NCI-H2081 (cell line): ENCODE results near the gene CAVIN1.
"Not testable (repeated sequence)": the region's sequence is repeated elsewhere in the genome, so short reads cannot be mapped to it uniquely, and the experiment has no call there.

ENCODE experiments used
- DNase-seq, 2 experiments: peaks; one replicate each; lab custom pipeline; 2025; lab: John Stamatoyannopoulos, UW

The CAVIN1 gene

DNA sequence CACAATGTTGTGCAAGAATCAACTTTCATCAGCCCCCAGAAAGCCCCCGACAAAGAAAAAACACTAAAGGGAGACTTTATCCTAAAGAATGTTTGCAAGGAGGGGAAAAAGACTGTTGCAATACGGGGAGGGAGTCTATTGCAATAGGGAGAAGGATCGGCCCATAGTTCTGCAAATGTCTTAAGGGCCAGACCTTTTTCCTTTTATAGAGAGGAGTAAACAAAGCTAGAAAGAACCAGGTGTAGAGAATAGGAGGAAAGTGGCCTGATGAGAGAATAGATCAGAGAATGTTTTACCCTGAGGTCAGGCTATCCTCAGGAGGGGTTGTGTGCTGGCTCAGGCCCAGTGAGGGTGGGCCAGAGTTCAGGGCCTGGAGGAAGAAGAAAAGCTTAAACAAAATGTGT lies 8.7 kb upstream of the CAVIN1 start:
- no peak for DNase-seq

DNA sequence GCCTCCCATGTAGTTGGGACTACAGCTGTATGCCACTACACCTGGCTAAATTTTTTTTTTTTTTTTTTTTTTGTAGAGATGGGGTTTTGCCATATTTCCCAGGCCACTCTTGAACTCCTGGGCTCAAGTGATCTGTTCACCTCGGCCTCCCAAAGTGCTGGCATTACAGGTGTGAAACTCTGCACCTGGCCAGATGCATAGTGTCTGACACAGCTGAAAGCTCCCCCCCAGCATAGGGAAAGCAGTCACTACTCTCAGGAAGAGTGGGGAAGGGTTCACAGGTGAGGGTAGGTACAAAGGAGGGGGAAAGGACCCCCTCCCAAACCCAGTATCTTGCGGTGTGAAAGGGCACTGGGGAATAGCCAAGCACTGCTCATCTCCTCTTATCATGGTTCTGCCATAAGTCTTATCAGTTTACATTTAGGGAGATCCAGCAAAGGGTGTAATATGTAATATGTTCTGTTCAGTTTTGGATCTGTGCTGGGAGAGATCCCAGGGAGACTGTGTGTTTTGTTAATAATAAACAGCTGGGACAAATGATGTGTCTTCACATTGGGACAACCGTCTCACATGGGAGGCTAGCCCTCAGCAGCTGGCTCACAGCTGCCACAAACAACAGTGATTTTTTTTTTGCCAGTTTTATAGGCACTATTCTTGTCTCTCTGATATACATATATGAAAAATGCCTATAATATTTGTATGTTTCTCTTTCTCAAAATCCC lies 6.8 kb upstream of the CAVIN1 start:
- DNase-seq: no peak

DNA sequence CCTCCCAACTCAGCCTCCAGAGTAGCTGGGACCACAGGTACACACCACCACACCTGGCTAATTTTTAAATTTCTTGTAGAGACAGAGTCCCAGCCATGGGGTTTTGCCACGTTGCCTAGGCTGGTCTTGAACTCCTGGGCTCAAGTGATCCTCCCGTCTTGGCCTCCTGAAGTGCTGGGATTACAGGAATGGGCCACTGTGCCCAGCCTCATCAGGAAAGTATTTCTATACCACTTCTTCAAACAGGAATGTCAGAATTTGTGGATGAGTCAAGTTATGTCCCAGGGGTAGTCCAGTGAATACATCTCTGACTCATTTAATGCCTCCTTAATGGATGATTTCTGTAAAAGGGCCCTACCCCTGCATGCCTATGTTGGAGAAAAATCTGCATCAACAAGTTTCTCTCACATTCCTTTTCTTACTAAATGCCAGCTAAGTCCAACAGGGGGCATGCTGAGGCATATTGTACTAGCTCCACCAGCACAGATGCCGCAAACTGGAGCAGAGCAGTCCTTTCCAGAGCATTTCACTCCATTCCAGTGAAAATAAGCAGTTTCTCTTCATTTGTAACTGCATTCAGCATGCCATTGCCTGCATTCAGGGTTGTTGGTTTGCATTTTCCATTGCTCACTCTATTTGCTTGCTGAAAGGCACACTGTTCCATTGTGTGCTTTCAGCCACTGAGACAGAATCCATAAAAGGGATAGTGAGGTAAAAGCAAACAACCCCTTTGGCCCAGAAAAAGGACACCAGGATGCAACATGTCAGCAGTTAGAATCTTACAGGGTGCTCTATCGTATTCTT lies 5.3 kb upstream of the CAVIN1 start:
- DNase-seq: peak in 1 of 2 experiments; percentile 50

DNA sequence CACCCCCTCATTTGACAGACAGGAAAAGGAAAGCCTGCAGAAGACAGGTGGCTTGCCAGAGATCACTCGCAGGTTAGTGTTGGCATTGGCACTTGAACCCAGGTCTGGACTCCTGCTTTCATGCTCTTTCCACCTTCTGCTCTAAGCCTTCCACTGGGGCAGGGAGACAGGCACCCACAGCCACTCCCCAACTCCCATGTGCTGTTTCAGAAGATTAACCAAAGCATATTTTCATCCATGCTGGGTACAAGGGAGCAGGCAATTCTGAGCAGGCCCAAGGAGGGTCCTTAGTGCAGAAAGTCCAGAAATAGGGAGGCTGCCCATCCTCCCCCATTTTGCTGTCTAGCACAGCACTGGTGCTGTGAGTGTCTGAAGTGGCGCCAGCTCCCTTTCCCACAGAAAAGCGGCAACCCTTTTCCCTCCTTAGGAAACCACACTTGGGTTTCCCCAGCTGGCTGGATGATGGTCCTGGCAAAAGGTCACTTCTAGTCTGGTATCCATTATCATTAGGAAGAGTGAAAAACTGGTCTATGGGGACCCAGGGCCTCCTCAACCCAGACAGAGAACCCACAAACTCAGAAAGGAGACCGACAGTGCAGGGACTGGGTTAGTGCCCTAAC lies 2.0 kb upstream of the CAVIN1 start:
- DNase-seq: no peak

DNA sequence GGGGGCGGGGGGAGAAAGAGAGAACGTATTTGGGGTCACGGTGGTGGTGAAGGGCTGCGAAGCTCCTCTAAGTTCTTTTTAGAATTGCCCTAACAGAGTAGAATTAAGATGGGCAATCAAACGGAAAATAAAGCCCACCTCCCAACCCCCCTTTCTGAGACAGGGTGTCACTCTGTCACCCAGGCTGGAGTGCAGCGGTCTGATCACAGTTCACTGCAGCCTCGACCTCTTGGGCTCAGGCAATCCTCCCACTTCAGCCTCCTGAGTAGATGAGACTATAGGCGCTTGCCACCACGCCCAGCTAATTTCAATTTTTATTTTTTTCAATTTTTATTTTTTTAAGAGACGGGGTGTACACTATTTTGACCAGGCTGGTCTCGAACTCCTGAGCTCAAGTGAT lies 710 bp upstream of the CAVIN1 start:
- DNase-seq: no peak

DNA sequence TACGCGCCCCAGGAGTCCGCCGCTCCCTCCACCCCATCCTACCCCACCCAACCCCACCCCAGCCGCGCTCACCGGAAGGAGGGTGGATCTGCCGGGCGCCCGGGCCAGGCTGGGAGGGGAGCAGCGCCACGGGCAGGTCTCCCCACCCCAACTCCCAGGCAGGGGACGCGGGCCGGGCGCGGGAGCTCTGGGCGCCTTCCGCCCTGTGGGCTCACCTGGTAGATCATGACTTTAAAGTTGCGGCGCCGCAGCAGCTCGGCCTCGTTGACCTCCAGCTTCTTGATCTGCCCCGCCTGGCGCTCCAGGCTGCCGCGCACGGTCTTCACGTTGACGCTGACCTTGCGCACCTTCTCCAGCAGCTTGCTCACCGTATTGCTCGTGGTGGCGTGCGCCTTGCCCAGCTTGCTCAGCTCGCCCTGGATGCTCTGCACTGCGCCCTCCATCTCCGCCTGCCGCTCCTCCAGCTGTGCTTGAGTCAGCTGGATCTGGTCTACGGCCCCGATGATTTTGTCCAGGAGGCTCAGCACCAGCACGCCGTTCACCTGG lies 571 bp downstream of the CAVIN1 start:
- DNase-seq: no peak

DNA sequence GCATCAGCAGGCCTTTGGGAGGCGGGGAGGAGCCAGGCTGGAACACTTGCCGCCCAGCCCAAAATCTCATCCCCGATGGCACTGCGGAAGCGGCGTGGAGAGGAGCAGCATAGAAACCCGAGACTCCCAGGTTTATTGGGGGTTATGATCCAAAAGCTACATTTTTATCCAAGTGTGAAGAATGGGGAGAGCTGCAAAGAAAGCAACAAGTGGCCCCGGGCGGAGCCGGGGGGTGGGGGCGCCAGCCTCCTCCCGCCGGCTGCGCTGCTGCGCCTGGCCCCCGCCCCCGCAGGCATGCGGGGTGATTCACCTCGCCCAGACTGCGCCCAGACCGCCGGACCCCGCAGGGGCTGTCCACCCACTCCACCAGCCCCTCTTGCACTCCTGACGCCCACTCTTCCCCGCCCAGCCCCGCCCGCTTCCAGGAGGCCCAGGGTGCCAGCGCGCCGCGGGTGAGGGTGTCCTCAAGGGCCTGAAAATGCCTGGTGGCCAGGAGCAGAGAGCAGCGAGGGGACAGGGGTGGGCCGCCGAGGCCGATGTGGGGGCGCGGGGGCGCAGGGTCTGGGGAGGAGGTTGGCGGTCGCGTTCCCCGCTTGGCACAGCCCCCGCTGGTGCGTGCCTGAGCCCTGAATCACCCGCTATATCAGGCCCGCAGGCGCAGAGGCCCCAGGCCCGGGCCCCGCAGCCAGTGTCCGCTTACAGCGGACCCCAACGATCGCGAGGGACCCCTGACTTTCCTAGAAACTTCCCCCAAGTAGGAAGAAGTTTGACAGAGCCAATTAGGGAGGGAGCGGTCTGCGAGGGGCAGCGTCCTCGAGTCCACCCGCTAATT lies 1.3 kb downstream of the CAVIN1 start:
- no peak for DNase-seq

DNA sequence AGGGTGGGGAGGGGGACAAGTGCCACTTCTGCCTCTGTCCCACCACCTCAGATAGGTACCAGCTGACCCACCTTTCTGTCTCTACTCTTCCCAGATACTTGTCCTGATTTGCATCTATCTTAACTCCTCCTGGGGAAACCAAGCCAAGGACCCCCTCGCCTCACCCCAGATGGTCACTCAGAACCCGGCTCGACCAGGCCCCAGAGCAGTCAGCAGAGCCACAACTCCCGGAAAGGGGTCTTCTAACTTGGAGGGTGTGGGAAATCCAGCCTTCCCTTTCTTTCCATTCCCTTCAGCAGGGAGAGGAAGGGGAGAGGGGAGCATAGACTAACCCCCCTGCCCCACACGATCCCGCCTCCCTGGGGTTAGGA lies 1.9 kb downstream of the CAVIN1 start:
- no peak for DNase-seq

DNA sequence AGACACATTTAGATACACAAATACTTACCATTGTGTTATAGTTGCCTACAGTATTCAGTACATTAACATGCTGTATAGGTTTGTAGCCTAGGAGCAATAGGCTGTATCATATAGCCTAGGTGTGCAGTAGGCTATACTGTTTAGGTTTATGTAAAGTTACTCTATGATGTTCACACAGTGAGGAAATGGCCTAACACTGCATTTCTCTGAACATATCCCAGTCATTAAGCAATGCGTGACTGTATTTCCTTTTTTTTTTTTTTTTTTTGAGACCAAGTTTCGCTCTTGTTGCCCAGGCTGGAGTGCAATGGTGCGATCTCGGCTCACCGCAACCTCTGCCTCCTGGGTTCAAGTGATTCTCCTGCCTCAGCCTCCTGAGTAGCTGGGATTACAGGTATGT lies 5.1 kb downstream of the CAVIN1 start:
- DNase-seq: not testable (repeated sequence)

DNA sequence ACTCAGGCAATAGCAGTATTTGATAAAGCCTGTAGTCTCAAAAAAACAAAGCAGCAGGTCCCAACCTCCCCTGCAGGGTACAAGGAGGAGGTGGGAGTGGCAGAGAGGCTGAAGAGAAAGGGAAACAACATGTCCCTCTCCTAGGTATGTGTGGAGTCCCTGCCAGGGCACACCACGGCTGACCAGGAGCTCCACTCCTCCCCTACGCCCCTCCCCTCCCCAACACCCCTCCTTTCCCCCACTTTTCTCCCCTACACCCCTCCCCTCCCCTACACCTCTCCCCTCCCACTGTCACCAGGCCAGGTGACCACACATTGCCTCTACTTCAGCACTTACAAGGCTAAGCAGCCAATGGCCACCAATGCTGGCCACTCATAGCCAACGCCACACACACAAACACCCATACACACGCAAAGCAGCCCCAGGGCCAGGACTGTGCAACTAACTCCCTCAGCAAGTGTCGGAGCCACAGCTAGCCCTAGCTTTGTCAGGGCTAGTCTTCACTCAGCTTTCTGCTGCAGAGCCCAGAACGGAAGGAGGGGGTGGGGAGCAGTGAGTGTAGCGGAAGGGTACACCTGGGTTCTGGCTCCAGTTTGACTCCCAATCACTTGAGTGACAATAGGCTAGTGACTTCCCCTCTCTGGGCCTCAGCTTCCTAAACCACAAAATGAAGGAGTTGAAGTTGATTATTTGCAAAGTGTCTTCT lies 8.2 kb downstream of the CAVIN1 start:
- no peak for DNase-seq

DNA sequence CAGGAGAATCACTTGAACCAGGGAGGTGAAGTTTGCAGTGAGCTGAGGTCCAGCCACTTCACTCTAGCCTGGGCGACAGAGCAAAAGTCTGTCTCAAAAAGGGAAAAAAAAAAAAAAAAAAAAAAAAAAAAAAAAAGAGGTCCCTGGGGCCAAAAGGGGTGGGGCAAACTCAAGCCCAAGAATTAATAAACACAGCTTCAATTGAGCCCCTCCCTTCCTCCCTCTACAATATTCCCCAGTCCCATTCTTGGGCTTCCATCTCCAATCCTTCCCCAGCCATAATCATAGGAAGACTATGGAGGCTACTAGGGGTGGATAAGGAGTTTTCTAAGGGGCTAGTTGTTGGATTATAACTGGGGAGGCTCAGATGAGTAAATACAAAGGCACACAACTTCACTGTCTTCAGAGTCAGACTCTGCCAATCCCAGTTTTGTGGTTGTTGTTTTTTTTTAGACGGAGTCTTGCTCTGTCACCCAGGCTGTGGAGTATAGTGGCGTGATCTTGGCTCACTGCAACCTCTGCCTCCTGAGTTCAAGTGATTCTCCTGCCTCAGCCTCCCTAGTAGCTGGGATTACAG lies 9.5 kb downstream of the CAVIN1 start:
- no peak for DNase-seq

DNA sequence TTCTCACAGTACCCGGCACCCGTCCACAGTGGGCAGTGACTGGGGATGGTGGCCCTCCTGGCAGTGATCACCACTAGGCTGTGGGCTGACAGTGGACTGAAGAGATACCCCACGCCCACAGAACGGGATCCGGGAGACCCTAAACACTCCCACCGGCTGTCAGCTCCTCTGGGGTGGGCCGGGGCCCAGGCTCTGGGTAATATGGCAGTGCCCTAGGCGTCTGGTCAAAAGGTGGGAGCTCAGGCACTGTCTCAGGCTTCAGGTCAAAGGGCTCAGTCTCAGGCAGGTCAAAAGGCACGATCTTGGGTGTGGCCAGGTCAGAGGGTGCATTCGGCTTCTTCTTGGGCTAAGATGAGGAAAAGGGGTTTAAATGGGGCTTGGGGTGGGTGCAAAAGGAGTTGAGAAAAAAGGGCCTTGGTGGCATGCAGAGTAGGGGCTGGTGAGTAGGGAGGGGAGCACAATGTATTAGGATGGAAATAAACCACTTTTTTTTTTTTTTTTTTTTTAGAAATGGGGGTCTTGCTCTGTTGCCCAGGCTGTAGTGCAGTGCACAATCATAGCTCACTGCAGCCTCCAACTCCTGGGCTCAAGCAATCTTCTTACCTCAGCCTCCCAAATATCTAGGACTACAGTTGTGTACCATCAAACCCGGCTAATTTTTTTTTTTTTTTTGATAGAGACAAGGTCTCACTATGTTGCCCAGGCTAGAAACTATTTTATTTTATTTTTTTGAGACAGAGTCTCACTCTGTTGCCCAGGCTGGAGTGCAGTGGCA lies 11.0 kb downstream of the CAVIN1 start:
- DNase-seq: no peak

DNA sequence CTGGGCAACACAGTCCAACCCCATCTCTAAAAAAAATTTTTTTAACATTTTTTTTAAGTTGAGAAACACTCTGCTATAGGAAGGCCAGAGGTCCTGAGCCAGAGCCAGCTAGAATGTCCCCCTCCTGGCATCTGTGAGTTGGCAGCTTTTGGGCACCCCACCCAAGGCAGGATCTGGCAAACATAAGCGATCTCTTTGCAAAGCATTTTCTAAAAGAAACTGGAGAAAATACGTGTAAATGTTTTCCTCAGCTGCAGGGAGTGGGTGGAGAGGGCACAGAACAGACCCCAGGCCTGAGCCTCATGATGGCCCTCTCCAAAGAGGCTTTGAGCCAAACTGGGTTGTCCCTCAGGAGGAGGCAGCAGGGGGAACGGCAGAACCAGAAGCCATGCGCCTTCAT lies 11.7 kb downstream of the CAVIN1 start:
- no peak for DNase-seq

DNA sequence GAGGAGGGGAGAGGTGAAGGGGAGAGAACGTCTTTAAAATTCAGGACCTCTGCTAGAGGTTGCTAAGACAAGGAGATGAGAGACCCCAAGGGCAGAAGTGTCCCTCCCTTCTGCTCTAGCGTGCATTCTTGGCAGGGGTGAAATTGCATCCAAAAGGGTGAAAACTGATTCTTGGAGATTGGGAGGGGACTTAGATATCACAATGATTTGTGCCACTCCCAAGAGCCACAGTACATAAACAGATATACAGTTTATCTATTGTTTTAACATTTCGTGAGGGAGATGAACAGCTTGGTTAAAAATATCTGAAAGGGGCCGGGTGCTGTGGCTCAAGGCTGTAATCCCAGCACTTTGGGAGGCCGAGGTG lies 12.8 kb downstream of the CAVIN1 start:
- no peak for DNase-seq

DNA sequence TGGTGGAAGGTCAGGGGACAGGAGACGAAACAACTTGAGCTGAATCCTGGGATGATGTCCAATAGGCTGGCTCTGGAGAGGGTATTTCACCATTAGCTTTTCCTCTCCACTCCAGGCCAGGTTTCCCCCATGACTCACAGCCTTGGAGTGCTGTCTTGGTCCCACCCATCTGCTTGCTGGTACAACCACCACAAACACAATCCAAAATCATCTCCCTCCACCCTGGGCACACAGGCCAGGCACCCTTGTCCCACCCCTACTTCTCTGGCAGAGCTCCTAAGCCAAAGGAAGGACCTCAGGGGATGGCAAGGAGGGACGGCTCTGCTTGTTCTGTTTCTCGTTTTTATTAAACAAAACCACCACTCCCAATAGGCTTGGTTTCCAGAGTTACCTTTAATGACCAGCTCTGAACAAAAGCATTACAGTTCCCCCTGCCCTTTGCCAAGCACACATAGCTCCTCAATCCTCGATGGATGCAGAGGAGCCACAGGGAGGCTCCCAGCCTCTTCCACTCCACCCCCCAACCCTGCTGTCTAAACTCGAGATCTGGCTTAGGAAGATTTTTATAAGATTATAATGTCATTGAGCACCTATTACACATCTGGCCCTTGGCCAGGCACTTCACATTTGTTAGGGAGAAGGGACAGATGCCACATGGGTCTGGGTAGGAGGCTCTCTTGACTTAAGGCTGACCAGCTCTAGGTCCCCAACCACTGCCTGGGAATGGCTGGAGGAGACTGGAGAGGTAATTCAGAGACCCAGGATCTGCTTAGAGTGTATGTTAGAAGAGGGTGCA lies 13.3 kb downstream of the CAVIN1 start:
- no peak for DNase-seq

DNA sequence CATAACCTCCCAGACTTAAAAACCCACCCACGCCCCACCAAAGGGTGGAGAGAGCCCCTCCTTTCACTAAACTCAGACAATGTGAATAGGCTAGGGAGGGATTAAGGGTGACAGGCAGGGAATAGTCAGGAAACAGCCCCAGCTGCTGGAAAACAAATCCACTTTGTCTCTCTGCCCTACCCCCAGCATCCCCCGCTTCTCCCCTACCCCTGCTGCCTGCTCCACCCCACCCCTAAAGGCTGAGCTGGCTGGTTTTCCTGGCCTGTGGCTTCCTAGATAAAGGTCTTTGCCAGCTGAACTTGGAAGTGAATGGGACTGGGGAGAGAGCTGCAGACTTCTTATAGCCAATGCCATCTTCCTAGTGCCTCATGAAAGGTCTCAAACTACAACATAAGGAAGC lies 15.0 kb downstream of the CAVIN1 start:
- no peak for DNase-seq

DNA sequence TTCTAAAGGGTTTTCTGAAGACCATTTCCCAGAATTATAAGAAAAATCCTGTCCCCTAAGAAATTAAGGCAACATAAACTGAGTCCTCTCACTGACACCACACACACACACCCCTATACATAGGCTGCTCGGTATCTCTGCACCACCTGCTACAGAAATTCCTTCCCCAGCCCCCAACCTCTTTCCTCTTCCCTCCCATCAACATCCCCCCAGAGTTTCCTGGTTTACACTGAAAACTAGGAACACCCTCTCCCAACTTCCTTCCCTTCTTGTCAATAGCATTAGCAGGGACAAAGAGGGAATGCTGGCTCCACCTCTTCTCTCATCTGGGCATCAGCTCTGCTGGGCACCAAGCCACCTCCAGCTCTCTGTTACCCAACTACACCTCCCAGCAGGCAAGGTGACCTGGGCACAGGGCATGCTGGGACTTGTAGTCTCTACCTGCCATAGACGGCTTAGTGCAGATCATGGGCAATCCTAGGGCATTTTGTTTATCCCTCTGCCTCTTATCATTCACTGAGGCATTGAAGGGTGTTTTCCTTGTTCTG lies 15.7 kb downstream of the CAVIN1 start:
- DNase-seq: peak; percentile 90 to 95

DNA sequence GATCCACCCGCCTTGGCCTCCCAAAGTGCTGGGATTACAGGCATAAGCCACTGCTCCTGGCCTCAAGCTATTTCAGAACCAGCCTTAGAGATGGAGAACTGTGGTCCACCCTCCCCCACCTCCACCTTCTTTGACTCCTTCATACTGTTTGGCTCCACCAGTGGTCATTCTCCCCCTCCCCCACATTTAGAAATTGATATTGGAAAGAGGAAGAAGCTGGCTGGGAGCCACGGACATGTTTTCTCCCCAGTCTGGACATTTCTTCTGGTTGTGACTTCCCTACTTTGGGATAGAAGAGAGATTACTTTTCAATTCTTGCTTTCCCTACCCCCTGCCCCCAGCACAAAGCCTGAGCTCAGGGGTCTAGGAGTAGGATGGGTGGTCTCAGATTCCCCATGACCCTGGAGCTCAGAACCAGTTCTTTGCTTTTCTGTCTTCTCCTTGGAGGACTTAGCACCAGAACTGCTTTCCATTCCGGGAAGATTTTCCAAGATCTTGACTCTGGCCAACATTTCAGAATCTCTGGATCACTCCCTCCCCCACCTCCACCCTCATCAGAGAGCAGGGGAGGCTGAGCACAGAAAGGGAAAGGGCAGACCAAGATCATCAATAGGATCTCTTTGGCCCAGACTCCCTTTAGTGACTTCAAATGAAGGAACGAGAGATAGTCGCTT lies 16.3 kb downstream of the CAVIN1 start:
- DNase-seq: no peak
